ENCODE results near the gene RTN1. TPM values are rescaled to one million over a fixed set of nuclear protein-coding genes. Genes with fewer than 3 reads are reported as not detected.
A peak's percentile ranks its signal among the peaks of the same experiment; 100 is the strongest.

Gene RTN1
- total RNA-seq (2014; rRNA removed; shearing (Covaris generic)): 68.2 and 70.2 TPM in 2 replicates
- polyA plus RNA-seq (2014; cell fraction: nucleus; rRNA removed): 80.8 and 89.1 TPM in 2 replicates

DNA sequence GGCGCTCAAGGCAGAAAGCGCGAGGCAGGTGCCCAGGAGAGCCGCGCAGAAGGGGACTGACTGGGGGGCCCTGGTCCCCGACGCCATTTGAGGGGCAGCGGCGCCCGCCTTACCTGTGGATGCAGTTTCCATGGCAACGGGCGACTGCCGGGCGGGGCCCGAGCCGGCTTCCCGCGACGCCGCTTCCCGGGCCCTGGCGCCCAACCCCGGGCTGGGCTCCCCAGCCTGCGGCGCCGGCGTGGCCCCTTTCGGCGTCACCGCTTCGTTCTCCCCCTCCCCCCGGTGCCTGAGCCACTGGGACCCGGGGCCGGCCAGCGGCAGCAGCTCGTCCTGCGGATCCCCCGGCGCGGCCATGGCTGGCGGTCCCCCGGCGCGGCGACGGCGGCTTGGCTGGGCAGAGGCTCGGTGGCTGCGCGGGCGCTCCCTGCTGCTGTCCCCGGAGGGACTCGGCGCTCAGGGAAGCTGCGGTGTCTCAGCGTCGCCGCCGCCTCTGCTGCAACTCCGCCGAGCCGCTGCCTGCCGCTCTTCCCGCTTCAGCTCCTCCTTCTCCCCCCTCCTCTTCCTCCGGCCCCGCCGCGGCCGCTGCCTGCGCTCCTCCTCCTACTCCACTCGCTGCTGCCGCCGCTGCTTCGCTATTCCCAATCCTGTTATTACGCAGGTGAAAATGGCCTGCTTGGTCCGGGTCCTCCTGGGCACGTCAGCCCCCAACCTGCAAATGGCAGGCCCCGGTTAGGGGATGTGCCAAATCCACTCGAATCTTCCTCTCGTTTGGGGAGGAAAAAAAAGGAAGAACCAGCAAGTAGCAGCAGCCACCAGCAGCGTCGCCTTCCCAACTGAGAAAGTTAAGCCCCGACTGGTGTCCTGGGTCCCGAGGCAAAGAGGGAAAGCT, at the start of gene RTN1:
TSS of gene RTN1 (minus strand) at position 500 of the 889 bp plus-strand sequence. CDS start at position 354, 146 bp downstream.
- DNase-seq (ENCODE audit: extremely low read depth, low read depth): peak; percentile 68

- DNase-seq (ENCODE audit: extremely low read depth, low read depth): no peak
Observed at GRCh38 chr14:59920378-59920683, 49.8 kb upstream of the RTN1 start.

DNA sequence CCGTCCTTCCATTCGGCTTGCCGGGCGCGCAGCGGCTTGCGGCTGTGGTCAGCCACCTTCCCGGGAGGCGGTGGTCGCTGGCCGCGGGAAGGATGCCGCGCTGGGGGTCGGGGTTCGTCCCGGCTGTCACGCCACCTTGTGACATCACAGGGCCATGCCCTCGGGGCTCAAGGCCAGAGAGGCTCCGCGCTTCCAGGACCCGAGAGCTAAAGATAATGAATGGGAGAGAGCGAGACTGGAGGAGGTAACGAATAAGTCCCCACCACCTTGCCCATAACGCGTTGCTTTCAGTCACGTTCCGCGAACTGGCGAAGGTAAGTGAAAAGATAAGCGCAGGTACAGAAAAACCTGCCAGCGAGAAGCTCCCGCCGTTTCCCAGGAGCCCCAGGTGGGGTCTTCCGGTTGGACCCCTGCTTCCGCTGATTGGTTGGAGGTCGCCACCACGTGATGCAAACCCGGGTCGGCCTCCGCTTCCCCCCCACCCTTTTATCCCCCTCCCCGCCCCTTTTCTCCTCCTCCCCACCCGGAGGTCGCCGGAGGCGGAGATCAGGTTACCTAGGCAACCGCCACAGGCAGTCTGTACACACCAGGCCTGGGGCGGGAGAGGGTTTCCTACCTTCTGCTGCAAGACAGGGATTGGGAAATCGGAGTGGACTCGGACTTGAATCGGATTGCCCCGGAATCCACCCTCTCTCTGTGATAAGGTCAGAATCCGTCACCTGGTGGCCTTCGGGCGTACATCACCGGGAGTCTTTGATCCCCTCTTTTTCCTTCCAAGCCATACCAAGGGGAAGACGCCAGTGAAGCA, 49.2 kb upstream of the RTN1 start, which contains the start of gene LRRC9:
TSS of gene LRRC9 (plus strand) at position 575 of the 808 bp plus-strand sequence.
- DNase-seq (ENCODE audit: extremely low read depth, low read depth): no peak

DNA sequence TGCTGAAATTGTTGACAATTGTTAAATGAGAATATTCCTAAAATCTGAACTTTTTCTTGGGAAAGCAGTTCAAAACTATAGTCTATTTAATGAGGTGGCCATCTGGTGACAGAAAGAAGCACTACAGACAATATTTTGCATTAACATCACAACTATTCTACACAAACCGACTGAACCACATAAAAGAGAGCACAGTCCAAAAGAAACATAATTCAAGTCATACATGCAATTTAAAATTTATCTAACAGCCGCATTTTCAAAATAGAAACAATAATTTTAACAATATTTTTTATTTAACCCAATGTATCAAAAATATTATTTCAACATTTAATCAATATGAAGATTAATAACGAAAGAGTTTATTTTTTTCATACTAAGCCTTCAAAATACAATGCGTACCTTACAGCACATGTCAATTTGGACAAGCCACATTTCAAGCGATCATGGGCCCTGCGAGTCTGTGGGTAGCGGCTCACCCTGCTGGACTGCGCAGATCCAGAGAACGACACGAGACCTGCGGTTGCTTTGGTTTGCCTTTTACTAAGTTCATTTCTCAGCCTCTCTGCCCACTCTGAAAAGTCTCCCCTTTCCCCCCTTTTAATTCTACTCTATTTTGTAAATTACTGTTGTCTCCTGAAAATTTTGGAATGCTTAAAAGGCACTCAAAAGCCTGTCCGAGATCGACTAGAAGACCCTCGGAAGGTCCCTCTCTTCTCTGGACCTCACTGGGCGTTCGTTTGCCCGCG, 48.4 kb upstream of the RTN1 start:
- peak; percentile 44 for DNase-seq (ENCODE audit: extremely low read depth, low read depth)

GRCh38 chr14:59913187-59913586, 42.6 kb upstream of the RTN1 start:
- no peak for DNase-seq (ENCODE audit: extremely low read depth, low read depth)

- no peak for DNase-seq (ENCODE audit: extremely low read depth, low read depth)
Observed at GRCh38 chr14:59912443-59912842, 41.9 kb upstream of the RTN1 start.

DNA sequence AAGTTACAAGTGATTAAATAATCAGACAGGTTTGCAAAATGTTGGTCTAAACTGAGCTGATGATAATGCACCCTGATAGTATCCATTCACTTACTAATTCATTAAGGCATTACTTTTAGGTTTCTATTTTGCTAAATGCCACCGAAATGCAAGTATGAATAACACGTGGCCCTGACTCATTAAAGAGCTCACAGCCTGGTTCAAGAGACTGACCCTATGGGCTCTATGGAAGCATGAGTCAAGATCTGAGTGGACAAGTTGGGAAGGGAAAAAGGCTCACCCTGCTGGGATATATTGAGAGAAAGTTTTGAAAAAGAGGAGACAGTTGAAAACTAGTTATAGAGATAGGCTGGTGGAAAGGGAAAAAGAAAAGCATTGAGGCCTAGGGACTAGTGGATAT, 34.6 kb upstream of the RTN1 start:
- no peak for DNase-seq (ENCODE audit: extremely low read depth, low read depth)

DNA sequence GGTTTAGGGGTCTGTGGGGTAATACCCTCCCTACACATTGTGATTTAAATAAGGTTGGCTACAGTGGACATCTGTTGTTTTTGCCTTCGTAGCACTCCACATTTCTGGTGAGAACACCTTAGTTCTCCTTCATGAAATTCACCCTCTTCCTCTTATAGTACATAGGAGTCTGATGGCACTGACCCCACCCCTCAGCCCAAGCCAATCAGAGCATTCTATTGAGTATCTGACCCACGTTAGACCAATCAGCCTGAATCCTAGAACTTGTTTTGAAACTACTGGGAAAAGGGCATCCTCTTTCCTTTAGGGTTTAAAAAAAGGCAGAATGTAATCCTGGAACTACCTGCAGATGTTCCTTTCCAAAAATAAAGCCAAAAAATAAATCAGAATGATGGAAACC, 33.6 kb upstream of the RTN1 start:
- DNase-seq (ENCODE audit: extremely low read depth, low read depth): no peak

DNA sequence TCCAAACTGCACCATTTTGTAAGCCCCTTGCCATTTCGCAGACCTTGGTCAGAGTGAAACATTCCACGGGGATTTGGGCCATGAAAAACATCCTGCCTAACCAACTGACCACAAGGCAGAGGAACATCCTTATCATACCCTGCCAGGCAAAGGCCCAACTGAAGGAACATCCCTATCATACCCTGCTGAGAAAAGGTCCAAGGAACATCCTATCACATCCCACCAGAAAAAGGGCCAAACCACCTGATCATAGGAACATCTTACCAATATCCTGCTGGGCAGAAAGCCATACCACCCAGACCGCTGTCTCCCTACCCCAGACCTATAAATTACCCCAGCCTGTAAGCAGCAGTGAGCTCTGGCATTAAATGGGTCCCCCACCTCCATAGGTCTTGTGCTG, 30.0 kb upstream of the RTN1 start:
- DNase-seq (ENCODE audit: extremely low read depth, low read depth): no peak

DNA sequence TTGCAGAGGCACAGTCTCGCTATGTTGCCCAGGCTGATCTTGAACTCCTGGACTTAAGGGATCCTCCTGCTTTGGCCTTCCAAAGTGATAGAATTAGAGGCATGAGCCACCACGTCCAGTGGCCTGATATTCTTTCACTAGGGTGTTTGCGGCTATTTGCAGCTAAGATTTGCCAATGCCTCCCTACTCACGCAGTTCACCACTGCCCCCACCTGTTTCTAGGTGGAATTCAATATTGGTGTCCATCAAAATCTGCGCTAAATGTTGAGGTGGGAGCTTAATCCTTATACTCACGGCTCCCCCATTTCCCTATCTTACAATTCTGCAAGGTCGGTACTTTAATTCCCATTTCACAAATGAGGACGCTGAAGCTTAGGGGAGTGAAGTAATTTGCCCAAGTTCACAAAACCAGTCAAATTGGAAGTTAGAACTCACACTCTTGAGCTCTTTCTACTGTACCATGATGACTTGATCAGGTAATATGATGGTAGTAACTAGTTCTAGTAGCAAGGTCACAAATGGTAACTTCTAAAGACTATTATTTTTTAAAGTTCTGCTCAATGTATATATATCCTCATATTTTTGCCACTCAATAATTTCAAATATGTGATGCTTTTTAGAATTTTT, 27.3 kb upstream of the RTN1 start:
- DNase-seq (ENCODE audit: extremely low read depth, low read depth): peak; percentile 75

- no peak for DNase-seq (ENCODE audit: extremely low read depth, low read depth)
Observed at GRCh38 chr14:59895721-59896120, 25.1 kb upstream of the RTN1 start.

DNA sequence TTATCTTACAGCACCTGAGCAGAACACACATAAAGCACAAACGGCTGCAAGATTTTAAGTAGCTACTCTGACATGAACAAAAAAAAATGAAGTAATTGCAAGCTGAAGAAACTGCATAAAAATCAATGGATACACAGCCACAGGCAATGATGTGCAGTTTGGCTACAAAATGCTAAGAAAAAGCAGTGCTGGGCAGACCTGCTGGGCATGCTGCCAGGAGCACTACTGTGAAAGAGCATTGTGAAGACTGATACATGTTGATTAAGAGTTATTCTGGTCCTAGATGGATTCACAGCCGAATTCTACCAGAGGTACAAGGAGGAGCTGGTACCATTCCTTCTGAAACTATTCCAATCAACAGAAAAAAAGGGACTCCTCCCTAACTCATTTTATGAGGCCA, 20.1 kb upstream of the RTN1 start:
- no peak for DNase-seq (ENCODE audit: extremely low read depth, low read depth)

DNA sequence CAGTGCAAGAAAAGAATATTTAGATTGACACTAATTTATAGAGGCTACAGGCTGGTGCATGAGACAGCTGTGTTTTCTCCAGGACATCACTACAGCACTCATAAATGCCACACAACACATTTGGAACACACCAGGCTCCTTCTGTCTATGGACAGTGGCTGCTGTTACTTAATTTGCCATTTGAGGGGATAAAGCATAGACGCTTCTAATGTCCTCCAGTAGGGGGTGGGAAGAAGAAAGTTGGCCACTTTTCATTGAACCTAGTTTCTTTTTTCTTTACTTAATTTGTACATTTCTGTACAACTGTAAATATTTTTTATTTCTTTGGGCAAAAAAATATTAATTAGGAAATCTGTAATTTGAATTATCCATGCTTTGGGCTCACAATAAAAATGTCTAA, 12.4 kb upstream of the RTN1 start:
- no peak for DNase-seq (ENCODE audit: extremely low read depth, low read depth)

GRCh38 chr14:59871166-59871495, 555 bp upstream of the RTN1 start:
- DNase-seq (ENCODE audit: extremely low read depth, low read depth): no peak

GRCh38 chr14:59869381-59870255, 958 bp downstream of the RTN1 start:
- DNase-seq (ENCODE audit: extremely low read depth, low read depth): no peak

DNA sequence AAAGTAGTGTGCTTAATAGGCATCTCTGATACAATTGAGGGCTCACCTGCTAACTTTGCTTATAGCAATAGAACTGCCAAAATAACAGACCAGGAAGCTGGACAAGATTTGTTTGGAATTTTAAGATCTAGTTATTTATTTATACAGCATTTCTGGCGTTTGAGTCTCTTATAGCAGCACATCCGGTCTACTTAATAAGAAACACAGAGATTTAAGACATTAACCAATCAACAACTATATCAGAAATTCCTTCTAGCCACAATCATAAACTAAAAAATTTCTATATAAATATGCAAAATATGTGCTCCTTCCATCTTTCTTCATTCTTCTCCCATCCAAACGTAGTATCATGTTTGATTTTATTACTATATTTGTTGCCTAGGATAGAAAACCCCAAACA, 2.6 kb downstream of the RTN1 start:
- DNase-seq (ENCODE audit: extremely low read depth, low read depth): no peak

GRCh38 chr14:59863806-59864525, 6.6 kb downstream of the RTN1 start:
- no peak for DNase-seq (ENCODE audit: extremely low read depth, low read depth)

DNA sequence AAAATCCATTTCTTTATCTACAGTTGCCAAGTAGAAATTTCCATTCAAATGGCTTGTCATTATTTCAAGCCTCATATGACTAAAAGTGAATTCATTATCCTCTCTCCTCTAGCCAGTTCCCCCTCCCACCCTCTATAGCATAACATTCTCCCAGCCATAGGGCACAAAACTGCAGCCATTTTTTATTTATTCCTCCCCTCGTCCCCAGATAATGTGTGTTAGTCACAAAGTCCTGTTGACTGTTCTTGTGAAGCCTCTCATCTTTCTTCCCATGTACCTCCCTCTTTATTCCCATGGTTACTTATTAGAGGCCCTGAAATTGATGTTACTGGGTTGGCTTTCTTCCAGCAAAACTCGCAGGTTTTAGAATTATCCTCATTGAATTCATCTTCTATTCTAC, 13.2 kb downstream of the RTN1 start:
- DNase-seq (ENCODE audit: extremely low read depth, low read depth): no peak

DNA sequence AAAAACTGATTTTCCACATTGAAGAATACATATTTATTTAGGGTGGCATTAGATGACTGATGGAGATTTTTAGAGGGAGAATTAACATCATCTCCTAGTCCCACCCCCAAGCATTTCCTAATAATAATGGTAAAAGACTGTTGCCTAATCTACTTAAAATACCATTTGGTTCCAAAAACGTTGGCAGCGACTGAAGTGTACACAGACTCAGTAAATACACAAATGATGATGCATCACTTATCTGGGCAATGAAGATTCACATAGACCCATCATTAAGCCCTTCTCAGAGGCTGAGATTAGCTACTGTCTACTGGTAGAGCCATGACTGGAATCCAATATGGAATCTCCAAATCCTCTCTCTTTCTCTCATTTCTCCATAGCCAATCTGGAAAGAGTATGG, 18.2 kb downstream of the RTN1 start:
- DNase-seq (ENCODE audit: extremely low read depth, low read depth): no peak

Measured in NCI-H460 (cell line).